Measurements from ENCODE around the gene SERPINA12.

SERPINA12 gene, protein sequence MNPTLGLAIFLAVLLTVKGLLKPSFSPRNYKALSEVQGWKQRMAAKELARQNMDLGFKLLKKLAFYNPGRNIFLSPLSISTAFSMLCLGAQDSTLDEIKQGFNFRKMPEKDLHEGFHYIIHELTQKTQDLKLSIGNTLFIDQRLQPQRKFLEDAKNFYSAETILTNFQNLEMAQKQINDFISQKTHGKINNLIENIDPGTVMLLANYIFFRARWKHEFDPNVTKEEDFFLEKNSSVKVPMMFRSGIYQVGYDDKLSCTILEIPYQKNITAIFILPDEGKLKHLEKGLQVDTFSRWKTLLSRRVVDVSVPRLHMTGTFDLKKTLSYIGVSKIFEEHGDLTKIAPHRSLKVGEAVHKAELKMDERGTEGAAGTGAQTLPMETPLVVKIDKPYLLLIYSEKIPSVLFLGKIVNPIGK

DNA sequence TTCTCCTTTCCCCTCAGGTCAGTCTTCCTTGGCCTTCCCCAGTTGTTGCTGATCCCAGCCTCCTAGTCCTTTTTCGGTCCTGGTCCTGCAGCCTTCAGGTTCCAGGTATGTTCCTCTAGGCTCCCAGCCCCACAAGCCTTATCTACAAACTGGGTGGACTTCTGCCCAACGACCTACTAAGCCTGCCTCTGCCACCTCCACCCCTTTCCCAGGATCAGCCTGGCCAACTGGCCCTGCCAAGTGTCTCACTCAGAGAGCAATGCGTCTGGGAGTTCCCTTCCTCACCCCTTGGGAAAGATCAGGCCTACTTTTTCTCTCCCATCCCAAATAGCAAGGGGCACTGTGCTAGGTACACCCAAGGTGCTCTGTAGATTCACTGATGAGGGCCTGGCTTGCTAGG, at the start of gene SERPINA12:
Gene SERPINA12 (minus strand): TSS at position 114 of the 400 bp plus-strand sequence. CDS start 11,072 bp downstream, outside the sequence.
- no peak for DNase-seq

- no peak for DNase-seq
Measured at GRCh38 chr14:94558842-94559241, 49.6 kb upstream of the SERPINA12 start.

DNA sequence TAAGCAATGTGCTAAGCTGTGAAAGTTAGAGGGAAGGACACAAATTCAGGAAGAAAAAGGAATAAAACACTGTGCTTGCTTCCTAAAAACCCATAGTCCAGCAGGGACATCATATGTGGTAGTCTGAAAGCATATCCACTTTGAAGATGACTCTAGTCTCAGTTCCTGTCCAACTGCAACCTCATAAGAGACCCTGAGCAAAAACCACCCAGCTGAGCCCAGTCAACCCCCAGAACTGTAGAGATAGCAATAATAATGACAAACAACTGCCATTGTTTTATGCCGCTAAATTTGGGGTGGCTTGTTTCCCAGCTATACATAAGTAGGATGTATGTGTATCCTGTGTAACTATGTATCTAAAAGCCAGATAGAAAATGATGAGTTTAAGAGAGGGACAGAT, 48.1 kb upstream of the SERPINA12 start:
- no peak for DNase-seq

DNA sequence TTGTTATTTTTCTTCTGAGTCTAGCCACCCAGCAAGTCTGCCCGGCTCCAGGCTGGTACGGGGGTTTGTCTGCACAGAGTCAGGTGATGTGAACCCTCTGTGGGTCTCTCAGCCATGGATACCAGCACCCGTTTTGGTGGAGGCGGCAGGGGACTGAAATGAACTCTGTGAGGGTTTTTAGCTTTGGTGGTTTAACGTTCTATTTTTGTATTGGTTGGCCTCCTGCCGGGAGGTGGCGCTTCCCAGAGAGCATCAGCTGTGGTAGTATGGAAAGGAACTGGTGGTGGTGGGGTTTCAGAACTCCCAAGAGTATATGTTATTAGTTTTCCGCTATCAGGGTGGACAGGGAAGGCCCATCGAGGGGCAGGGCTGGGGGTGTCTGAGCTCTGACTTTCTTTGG, 46.7 kb upstream of the SERPINA12 start:
- DNase-seq = no peak

DNA sequence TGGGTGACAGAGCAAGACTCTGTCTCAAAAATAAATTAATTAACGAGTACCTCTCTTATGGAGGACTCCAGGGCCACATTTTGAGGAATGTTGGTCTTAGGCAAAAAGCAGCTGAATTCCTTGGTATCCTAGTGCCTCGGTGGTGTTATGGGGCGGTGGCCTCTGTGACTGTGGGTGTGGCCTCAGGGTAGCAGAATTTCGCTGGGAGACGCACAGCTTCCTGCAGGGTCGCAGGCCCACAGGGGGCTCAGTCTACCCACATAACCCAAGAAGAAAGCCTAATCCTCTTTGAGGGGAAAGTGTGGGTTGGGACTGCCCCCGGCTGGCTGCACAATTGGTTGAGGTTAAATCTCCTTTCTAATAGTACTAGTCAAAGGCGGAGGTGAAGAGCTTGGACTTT, 40.8 kb upstream of the SERPINA12 start:
- no peak for DNase-seq

DNA sequence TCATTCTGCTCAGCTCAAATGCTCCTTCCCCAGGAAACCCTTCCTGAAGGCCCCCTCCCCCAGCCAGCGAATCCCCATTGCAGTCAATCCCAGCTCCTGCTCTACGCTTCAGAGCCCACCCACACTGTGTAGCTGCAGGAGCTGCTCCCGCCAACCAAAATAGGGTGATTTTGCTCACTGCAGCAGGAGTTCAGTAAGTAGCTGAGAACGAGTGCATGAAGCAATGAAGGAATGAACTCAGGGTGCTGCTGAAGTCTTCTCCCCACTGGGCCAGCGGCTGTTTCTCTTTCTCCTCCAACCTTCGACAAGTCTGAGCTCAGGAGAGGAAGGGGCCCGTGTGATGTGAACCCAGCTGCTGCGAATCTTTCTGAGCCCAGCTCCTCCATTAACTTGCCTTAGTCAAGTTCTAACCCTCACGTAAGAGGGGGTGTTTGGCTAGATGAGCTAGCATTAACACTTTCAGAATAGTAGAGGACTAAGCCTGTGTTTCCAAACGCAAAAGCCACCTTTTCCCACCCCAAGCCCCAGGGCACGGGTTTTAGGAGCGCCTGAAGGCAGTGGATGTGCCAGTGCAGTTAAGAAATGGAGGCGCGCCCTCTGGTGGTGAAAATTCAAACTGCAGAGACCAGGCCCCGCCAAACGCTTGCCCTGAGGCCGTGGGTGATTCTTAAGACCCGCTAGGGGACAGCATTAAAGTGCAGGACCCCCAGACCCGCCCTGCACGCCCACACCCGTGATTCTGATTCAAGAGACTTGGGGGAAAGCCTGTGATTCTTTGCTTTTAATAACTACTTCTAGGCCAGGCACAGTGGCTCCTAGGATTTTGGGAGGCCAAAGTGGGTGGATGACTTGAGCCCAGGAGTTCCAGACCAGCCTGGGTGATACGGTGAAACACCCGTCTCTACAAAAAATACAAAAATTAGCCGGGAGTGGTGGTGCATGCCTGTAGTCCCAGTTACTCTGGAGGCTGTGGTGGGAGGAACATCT, 40.0 kb upstream of the SERPINA12 start:
- peak; percentile 60 for DNase-seq

DNA sequence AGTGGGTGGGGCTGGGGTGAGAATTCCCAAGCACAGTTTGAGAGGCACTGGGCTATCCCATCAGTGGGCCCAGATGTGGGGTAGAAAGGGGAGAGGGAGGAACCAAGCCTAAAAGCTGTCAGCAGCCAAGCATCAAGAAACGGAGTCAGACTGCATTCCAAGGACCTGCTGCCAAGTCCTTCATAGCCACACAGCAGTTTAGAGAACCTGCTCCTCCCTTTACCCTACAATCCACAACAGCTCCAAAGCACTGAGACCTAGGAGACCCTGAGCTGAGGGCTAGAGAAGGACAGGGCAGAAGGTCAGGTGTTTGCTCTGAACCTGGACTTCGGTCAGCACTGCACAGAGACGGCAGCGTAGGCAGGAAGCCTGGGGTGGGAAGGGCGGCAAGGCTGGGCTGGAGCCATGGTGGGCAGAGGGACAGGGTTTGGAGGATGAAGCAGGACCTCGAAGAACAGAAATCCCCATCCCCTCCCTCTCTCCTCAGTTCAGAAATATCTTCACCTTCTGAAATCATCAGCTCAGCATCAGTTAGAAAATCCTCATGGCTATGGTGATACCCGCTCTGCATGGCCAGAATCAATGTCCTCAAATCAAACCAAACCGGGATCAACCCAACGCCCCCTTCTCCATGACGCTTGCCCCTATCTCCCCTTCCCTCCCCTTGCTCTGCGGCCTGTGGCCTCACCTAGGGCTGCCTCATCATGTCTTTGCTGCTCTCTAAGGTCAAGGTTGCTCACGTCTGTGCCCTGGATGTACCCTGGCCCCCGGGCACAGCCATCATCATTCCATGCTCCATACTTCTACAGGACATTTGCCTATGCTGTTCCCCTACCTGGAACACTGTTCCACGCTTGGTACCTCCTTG, 39.1 kb upstream of the SERPINA12 start:
- DNase-seq = no peak

GRCh38 chr14:94547726-94548125, 38.5 kb upstream of the SERPINA12 start:
- DNase-seq = no peak

DNA sequence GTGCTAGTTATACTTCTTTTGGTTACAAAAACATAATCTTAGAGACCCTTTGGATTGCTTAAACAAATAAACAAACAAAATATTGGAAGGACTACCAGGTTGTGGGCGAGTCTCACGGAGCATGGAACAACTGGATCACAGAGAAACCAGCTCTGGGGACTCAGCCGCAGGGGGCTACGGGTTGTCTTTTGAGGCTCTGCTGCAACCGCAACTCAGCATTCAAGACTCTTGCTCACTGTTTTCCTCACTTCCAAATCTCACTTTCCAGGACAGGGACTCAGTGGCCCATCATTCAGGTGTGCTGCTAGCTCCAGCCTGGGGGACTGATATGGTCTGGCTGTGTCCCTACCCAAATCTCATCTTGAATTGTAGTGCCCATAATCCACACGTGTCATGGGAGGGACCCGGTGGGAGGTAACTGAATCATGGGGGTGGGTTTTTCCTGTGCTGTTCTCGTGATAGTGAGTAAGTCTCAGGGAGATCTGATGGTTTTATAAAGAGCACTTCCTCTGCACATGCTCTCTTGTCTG, 37.9 kb upstream of the SERPINA12 start:
- DNase-seq = no peak

DNA sequence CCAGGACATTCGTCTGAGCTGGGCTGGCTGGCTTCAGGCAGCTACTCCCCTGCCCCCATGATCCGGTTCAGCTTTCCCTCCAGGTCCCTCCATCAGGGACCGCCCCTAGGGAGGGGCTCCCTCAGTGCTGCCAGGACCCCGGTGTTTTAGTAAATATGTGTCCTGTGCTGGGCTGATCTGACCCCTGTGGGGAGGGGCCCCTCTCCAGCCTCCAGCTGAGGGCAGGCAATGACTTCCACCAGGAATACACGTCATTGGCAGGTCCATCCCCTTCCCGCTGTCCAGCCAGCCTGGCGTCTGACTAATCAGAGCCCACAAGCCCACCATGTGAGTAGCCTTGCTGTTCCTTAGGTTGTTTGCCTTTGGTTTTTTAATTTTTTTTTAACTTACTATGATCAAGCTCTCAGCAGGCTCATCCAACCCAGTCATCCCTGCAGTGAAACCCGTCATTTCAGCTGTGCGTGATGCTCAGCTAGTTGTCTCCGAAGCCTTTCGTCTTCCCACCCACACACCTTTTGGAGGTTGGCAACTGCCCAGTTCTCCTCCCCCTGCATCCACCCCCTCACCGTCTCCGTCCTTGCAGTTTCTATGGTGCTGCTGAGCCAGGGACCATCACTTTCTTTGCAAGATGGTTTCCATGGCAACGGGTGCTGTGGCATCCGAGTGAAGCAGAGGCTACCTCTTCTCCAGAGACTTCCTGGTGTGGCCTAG, 36.0 kb upstream of the SERPINA12 start:
- DNase-seq = no peak

- no peak for DNase-seq
Measured at GRCh38 chr14:94544726-94545125, 35.5 kb upstream of the SERPINA12 start.

GRCh38 chr14:94543449-94544124, 34.3 kb upstream of the SERPINA12 start:
- DNase-seq = no peak

DNA sequence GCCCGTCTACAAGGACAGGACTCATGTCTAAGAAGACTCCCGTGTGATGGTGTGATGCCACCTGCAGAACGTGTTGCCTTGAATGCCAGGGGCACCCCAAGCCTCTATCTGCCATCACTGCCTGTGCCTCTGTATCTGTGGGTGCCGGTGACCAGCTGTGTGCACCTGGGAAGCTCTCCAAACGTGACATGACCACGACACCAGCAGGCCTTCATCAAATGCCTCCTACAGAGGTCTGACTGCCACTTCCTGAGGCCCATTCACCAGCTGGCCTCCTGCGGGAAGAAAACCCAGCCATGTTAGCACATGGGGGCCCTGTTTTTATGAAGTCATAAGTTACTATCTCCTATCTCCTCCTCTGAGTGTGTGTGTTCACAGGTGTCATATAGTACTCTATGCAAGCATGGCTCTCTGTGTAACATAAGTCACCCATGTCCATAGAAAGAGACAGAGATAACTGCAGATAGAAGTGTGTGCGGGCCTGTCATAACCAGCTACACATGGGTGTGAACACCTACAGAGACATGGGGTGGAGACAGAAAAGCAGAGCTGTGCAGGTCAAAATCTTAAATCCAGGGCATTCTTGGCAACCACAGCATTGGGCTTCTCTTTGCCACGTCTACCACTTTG, 33.7 kb upstream of the SERPINA12 start:
- DNase-seq = no peak

DNA sequence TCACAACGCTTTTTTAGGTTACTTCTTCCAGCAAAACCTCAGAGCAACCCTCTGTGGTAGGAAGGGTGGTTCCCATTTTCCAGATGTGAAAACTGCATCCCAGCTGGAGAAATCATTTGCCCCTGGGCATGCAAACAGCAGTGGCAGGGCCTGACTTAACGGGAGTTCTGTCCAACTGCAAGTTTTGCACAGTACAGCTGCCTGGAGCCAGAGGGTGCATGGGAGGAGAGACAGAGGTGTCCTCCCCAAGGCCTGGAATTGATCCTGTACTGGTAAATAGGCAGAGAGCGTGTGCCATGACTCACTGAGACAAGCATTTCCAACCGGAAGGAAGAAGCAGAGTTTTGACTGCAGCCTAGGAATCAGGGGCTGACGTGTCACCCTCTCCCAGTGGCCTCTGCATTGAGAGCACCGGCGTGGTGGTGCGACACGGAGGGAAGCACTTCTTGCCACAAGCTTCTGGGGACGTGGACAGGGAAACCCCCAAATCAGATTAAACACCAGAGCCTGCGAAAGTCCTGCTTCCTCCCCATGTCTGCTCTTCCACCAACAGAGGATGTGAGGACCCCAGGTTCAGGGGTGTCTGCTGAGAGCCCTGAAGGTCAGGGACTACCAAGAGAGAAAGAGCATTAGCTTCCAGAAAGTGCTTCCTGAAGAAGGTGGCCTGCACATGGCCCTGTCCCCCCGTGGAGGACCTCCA, 33.0 kb upstream of the SERPINA12 start:
- DNase-seq = no peak

DNA sequence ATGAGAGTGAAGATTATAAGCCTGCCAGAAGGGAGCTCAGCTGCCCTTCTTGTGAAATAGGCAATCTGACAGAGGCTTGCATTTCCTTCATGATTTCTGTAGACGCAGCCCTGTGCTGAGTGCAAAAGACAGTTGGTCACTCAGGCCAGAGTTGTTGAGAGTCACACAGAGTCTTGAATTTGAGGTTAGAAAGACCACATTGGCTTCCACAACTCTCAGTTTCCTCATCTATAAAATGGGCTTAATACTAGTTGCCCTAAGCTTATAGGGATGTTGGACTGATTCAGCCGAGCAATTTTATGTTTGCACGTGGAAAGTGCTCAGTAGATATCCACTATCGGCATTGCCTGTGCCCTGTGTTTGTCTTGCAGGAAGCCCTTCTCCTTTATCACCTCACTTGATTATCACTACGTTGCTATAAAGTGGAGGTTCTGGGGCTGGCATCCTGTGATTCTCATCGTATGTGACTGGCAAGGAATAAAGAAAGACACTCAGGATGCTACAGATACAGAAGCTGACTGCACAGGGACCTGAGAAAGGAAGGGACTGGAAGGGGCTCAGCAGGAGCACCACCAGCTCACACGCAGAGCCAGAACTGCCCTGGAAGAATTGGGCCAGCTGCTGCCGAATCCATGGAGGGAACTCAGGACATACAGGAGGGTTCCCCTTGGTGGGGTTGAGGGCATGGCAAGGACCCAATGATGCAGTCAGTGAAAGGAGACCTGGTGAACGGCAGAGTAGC, 32.1 kb upstream of the SERPINA12 start:
- DNase-seq = no peak

- DNase-seq = no peak
Measured at GRCh38 chr14:94540031-94540794, 30.9 kb upstream of the SERPINA12 start.

- DNase-seq = no peak
Measured at GRCh38 chr14:94539181-94539580, 29.9 kb upstream of the SERPINA12 start.

- no peak for DNase-seq
Measured at GRCh38 chr14:94538070-94538740, 28.9 kb upstream of the SERPINA12 start.
